PC-9 (cell line): Measurements from ENCODE around the gene BARHL1. TPM values are rescaled to one million over a fixed set of nuclear protein-coding genes. Genes with fewer than 3 reads are reported as not detected.

Experiments used
- BruUV-seq: library from RNA; stranded (reverse); fragments of 400-500 nt; replicated peaks from 2 replicates; lab custom pipeline; 2021; lab: Mats Ljungman, UMichigan
- CTCF ChIA-PET: fragments of 300-600 bp; sonication (Branson Sonifier 250); formaldehyde crosslinking; loops from one replicate; lab custom pipeline; 2022; ENCODE audit warnings: antibody characterized with exemption; lab: Charles Lee
- POLR2A ChIA-PET: fragments of 300-600 bp; sonication (Branson Sonifier 250); formaldehyde crosslinking; loops from one replicate; lab custom pipeline; 2022; ENCODE audit warnings: antibody characterized with exemption; ENCODE audit not compliant: unreplicated experiment; lab: Charles Lee
- DNase-seq, 2 experiments: peaks; one replicate each; pipeline versions ENCODE4 v3.0.0 to v3.0.0-alpha.2; 2015 to 2022; ENCODE audit warnings: mixed read lengths in 1 of 2
- H2AFZ ChIP-seq: fragments of 200-600 bp; sonication (generic); 2 replicates; pipeline ENCODE4 v1.8.1; 2017; ENCODE audit warnings: antibody characterized with exemption
- H3F3A ChIP-seq: fragments of 200-600 bp; sonication (generic); 2 replicates; pipeline ENCODE4 v1.8.1; 2017; ENCODE audit warnings: antibody characterized with exemption, mild to moderate bottlenecking, low read depth; ENCODE audit not compliant: insufficient read depth
- H3K27ac ChIP-seq: fragments of 200-600 bp; sonication (generic); 2 replicates; pipeline ENCODE4 v1.6.1; 2016; ENCODE audit warnings: mixed run types
- H3K27me3 ChIP-seq: fragments of 200-600 bp; sonication (generic); 2 replicates; pipeline ENCODE4 v1.6.1; 2016; ENCODE audit warnings: low read depth, mixed run types; ENCODE audit not compliant: insufficient read depth
- H3K36me3 ChIP-seq: fragments of 200-600 bp; sonication (generic); 2 replicates; pipeline ENCODE4 v1.6.1; 2016; ENCODE audit warnings: low read depth, mixed run types
- H3K4me1 ChIP-seq: fragments of 200-600 bp; sonication (generic); replicated peaks from 2 replicates; pipeline ENCODE4 v1.6.1; 2016; ENCODE audit warnings: mixed run types; ENCODE audit not compliant: insufficient read depth
- H3K4me2 ChIP-seq: fragments of 200-600 bp; sonication (generic); 2 replicates; pipeline ENCODE4 v1.6.1; 2017; ENCODE audit warnings: mixed run types
- H3K4me3 ChIP-seq: fragments of 200-600 bp; sonication (generic); 2 replicates; pipeline ENCODE4 v1.6.1; 2016; ENCODE audit warnings: mixed run types
- H3K79me2 ChIP-seq: fragments of 200-600 bp; sonication (generic); 2 replicates; pipeline ENCODE4 v1.6.1; 2017; ENCODE audit warnings: low read depth, mixed run types
- H3K9me2 ChIP-seq: fragments of 200-600 bp; sonication (generic); 2 replicates; pipeline ENCODE4 v1.8.1; 2017; ENCODE audit warnings: mild to moderate bottlenecking; ENCODE audit not compliant: insufficient read depth
- H3K9me3 ChIP-seq: fragments of 200-600 bp; sonication (generic); 2 replicates; pipeline ENCODE4 v1.8.1; 2016; ENCODE audit warnings: low read depth; ENCODE audit not compliant: insufficient read depth
- H4K20me1 ChIP-seq: fragments of 200-600 bp; sonication (generic); 2 replicates; pipeline ENCODE4 v1.8.1; 2017; ENCODE audit not compliant: insufficient read depth
- CTCF ChIP-seq: fragments of 200-600 bp; sonication (generic); conservative IDR thresholded peaks from 2 replicates; pipeline ENCODE4 v1.6.1; 2017; ENCODE audit warnings: mixed run types, antibody characterized with exemption, mild to moderate bottlenecking, moderate library complexity
- EZH2 ChIP-seq: fragments of 200-600 bp; sonication (generic); IDR thresholded peaks from 2 replicates; pipeline ENCODE4 v1.8.0; 2017; ENCODE audit warnings: antibody characterized with exemption, low read depth
- intact Hi-C: fragments of 100-400 bp; cut with micrococcal nuclease; formaldehyde crosslinking; loops from one replicate; pipeline ENCODE4 v1.10.0; 2022; ENCODE audit not compliant: unreplicated experiment
- total RNA-seq: library from RNA; stranded (reverse); gene quantifications from 2 replicates; pipeline ENCODE4 v1.2.3, GENCODE V29; 2021

BARHL1 gene
- total RNA-seq, 1 experiment from 2014 or later: not detected

GRCh38 chr9:132556714-132557113, 25.7 kb upstream of the BARHL1 start:
- intact Hi-C loops: no loop called here

DNA sequence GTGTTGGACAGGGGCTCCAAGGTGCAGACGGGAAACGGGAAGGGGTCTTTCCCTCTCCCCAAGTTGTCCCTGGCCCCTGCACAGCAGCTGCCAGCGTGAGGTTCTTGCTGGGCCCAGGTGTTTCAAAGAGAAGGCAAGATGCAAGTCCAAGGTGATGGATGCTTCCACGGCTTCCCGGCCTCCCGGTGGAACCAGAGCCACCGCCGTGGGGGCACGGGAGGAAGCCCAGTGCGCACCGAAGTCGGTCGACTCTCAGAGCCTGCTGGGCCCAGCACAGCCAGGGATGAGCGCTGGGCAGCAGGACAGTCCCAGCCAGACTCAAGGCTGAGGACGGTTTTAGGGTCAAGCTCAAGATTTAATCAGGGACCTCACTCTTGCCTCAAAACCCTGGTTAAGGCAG, 25.2 kb upstream of the BARHL1 start:
- no peak for TF ChIP-seq CTCF
- TF ChIP-seq EZH2: no peak
- ChIA-PET CTCF (interaction anchor here (0.7 kb wide), 1 partner anchor 387 kb away, joined by 5 read pairs; no protein-coding TSS in a partner anchor), POLR2A (no interaction called here)
- Histone ChIP-seq H3K4me3 (no peak overlapping the region), H3K4me2 (no peak overlapping the region), H3K4me1 (no peaks in the 10 kb centered on the region), H3K27me3 (peaks cover 100% of the 10 kb centered on the region), H4K20me1 (no peaks in the 10 kb centered on the region; the same call in 1 of the 2 replicates), H3F3A (no peaks in the 10 kb centered on the region), H3K79me2 (no peaks in the 10 kb centered on the region), H3K9me2 (no peaks in the 10 kb centered on the region), H2AFZ (no peak overlapping the region), H3K9me3 (no peaks in the 10 kb centered on the region), H3K27ac (no peak overlapping the region), H3K36me3 (no peaks in the 10 kb centered on the region)
- no peak for DNase-seq
- BruUV-seq: no TSS peak
- intact Hi-C loops: no loop called here

More at GRCh38 chr9:132556714-132557113, 25.7 kb upstream of the BARHL1 start:
- no TSS peak for BruUV-seq
- no peaks in the 10 kb centered on the region; the same call in 1 of the 2 replicates for H4K20me1 ChIP-seq
- peaks cover 100% of the 10 kb centered on the region for H3K27me3 ChIP-seq
- H3K9me3 ChIP-seq: no peaks in the 10 kb centered on the region
- TF ChIP-seq EZH2 (no peak), CTCF (no peak)
- ChIA-PET CTCF (interaction anchor here (0.7 kb wide), 1 partner anchor 387 kb away, joined by 5 read pairs; no protein-coding TSS in a partner anchor), POLR2A (no interaction called here)
- H3F3A ChIP-seq: no peaks in the 10 kb centered on the region
- no peak for DNase-seq
- H3K4me2 ChIP-seq: no peak overlapping the region
- H3K4me1 ChIP-seq: no peaks in the 10 kb centered on the region
- H3K79me2 ChIP-seq: no peaks in the 10 kb centered on the region
- H3K27ac ChIP-seq: no peak overlapping the region
- no peak overlapping the region for H2AFZ ChIP-seq
- no peak overlapping the region for H3K4me3 ChIP-seq
- H3K9me2 ChIP-seq: no peaks in the 10 kb centered on the region
- no peaks in the 10 kb centered on the region for H3K36me3 ChIP-seq

- DNase-seq: no peak
- TF ChIP-seq EZH2: no peak
- no peak for TF ChIP-seq CTCF
- Histone ChIP-seq H3K4me1 (no peaks in the 10 kb centered on the region), H3K4me3 (no peak overlapping the region), H3K4me2 (no peak overlapping the region), H3K27ac (no peak overlapping the region), H4K20me1 (no peaks in the 10 kb centered on the region; the same call in 1 of the 2 replicates), H3K27me3 (peaks cover 100% of the 10 kb centered on the region), H3K9me3 (no peaks in the 10 kb centered on the region), H2AFZ (no peak overlapping the region), H3F3A (no peaks in the 10 kb centered on the region), H3K9me2 (no peaks in the 10 kb centered on the region), H3K79me2 (no peaks in the 10 kb centered on the region), H3K36me3 (no peaks in the 10 kb centered on the region)
- no TSS peak for BruUV-seq
- ChIA-PET POLR2A (no interaction called here), CTCF (no interaction called here)
- intact Hi-C loops: loop anchor here (1.0 kb wide), 1 partner anchor 66 kb away; no protein-coding TSS in a partner anchor
Observed at GRCh38 chr9:132559711-132560110, 22.7 kb upstream of the BARHL1 start.
